IMR-90 (cell line): Measurements from ENCODE around the gene CD2AP. TPM values are rescaled to one million over a fixed set of nuclear protein-coding genes. Genes with fewer than 3 reads are reported as not detected.

ENCODE experiments used
- ATAC-seq: fragments of 200-7000 bp; cut with Tn5 transposase; 2 replicates; pipeline ENCODE4 v1.9.1; 2020; ENCODE audit warnings: low read depth, mild to moderate bottlenecking, moderate library complexity
- BruUV-seq: library from RNA; stranded (reverse); fragments of 400-500 nt; replicated peaks from 2 replicates; lab custom pipeline; 2021; lab: Mats Ljungman, UMichigan
- CTCF ChIA-PET: fragments of 300-600 bp; formaldehyde crosslinking; extraction: SDS; loops from one replicate; lab custom pipeline; 2021; ENCODE audit warnings: antibody characterized with exemption; lab: Yijun Ruan, JAX
- POLR2A ChIA-PET: fragments of 300-600 bp; sonication (Branson Sonifier 250); formaldehyde crosslinking; loops from one replicate; lab custom pipeline; 2022; ENCODE audit warnings: antibody characterized with exemption; ENCODE audit not compliant: unreplicated experiment; lab: Charles Lee
- DNase-seq: peaks from one replicate; pipeline ENCODE4 v3.0.0; 2013
- H2AFZ ChIP-seq: replicated peaks from 2 replicates; pipeline ENCODE3; 2013; ENCODE audit warnings: low read length, mild to moderate bottlenecking; ENCODE audit not compliant: poor library complexity
- H2AK5ac ChIP-seq: 2 replicates; pipeline ENCODE4 v1.6.1; 2013; ENCODE audit warnings: low read depth, low read length, inconsistent platforms
- H2AK9ac ChIP-seq: replicated peaks from 2 replicates; pipeline ENCODE3; 2013; ENCODE audit warnings: mild to moderate bottlenecking, low read depth, low read length, moderate library complexity; ENCODE audit not compliant: poor library complexity
- H2BK120ac ChIP-seq: 2 replicates; pipeline ENCODE4 v1.6.1; 2013; ENCODE audit warnings: low read depth, low read length, inconsistent platforms
- H2BK15ac ChIP-seq: 3 replicates; pipeline ENCODE4 v1.6.1; 2013; ENCODE audit warnings: low read depth, low read length, inconsistent platforms
- H2BK20ac ChIP-seq: 2 replicates; pipeline ENCODE4 v1.6.1; 2013; ENCODE audit warnings: low read depth, mild to moderate bottlenecking, inconsistent platforms, low read length, moderate library complexity
- H2BK5ac ChIP-seq: 2 replicates; pipeline ENCODE4 v1.6.1; 2013; ENCODE audit warnings: mild to moderate bottlenecking, low read depth, low read length, inconsistent platforms; ENCODE audit not compliant: poor library complexity, severe bottlenecking
- H3K14ac ChIP-seq: replicated peaks from 2 replicates; pipeline ENCODE4 v1.6.1; 2013; ENCODE audit warnings: low read depth, low read length, inconsistent platforms
- H3K18ac ChIP-seq: 2 replicates; pipeline ENCODE4 v1.6.1; 2013; ENCODE audit warnings: low read depth, low read length, control low read depth
- H3K23ac ChIP-seq: 2 replicates; pipeline ENCODE4 v1.6.1; 2013; ENCODE audit warnings: low read depth, low read length, inconsistent platforms
- H3K27ac ChIP-seq: 2 replicates; pipeline ENCODE4 v1.5.1; 2013; ENCODE audit warnings: mild to moderate bottlenecking, control low read depth, low read length; ENCODE audit not compliant: insufficient read depth
- H3K27me3 ChIP-seq: 2 replicates; pipeline ENCODE4 v1.6.1; 2013; ENCODE audit warnings: low read length; ENCODE audit not compliant: control insufficient read depth, insufficient read depth
- H3K36me3 ChIP-seq: 2 replicates; pipeline ENCODE4 v1.6.1; 2013; ENCODE audit warnings: low read length, mixed read lengths; ENCODE audit not compliant: control insufficient read depth, insufficient read depth
- H3K4ac ChIP-seq: 2 replicates; pipeline ENCODE4 v1.6.1; 2013; ENCODE audit warnings: low read depth, low read length, inconsistent platforms
- H3K4me1 ChIP-seq: 2 replicates; pipeline ENCODE4 v1.6.1; 2013; ENCODE audit warnings: low read length, mixed read lengths; ENCODE audit not compliant: control insufficient read depth, insufficient read depth
- H3K4me2 ChIP-seq: 2 replicates; pipeline ENCODE4 v1.6.1; 2013; ENCODE audit warnings: low read depth, mild to moderate bottlenecking, control low read depth, low read length, moderate library complexity
- H3K4me3 ChIP-seq: 2 replicates; pipeline ENCODE4 v1.5.1; 2013; ENCODE audit warnings: low read depth, mild to moderate bottlenecking, control low read depth, low read length, moderate library complexity; ENCODE audit not compliant: insufficient read depth
- H3K56ac ChIP-seq: 2 replicates; pipeline ENCODE4 v1.6.1; 2013; ENCODE audit warnings: low read length, inconsistent platforms; ENCODE audit not compliant: insufficient read depth; ENCODE audit errors: extremely low read depth
- H3K79me1 ChIP-seq, 2 experiments: 2 replicates each; pipeline ENCODE4 v1.6.1; 2013; ENCODE audit warnings: low read length in 2 of 2, inconsistent platforms in 1 of 2, low read depth in 1 of 2
- H3K9ac ChIP-seq: 2 replicates; pipeline ENCODE4 v1.6.1; 2013; ENCODE audit warnings: low read depth, low read length, control low read depth
- H3K9me1 ChIP-seq: 2 replicates; pipeline ENCODE4 v1.6.1; 2013; ENCODE audit warnings: low read length, inconsistent platforms; ENCODE audit not compliant: insufficient read depth
- H3K9me3 ChIP-seq: 2 replicates; pipeline ENCODE4 v1.6.1; 2013; ENCODE audit warnings: low read length; ENCODE audit not compliant: control insufficient read depth, insufficient read depth
- H4K20me1 ChIP-seq: 2 replicates; pipeline ENCODE4 v1.6.1; 2013; ENCODE audit warnings: low read length, inconsistent platforms; ENCODE audit not compliant: insufficient read depth
- H4K5ac ChIP-seq: 2 replicates; pipeline ENCODE4 v1.6.1; 2013; ENCODE audit warnings: mild to moderate bottlenecking, low read depth, low read length, control low read depth
- H4K8ac ChIP-seq, 2 experiments: 2 replicates each; pipeline ENCODE4 v1.6.1; 2013; ENCODE audit warnings: low read depth in 2 of 2, low read length in 2 of 2, control low read depth in 1 of 2, inconsistent platforms in 1 of 2
- H4K91ac ChIP-seq: 2 replicates; pipeline ENCODE4 v1.6.1; 2013; ENCODE audit warnings: low read depth, low read length, inconsistent platforms; ENCODE audit not compliant: insufficient read depth
- BHLHE40 ChIP-seq: fragments of 150-350 bp; IDR thresholded peaks from 2 replicates; pipeline ENCODE4 v1.6.1; 2016; ENCODE audit warnings: mild to moderate bottlenecking, low read depth, low read length
- CEBPB ChIP-seq: IDR thresholded peaks from 2 replicates; pipeline ENCODE4 v1.6.1; 2012; ENCODE audit warnings: low read depth, low read length, improper control_type of control experiment
- CHD1 ChIP-seq: IDR thresholded peaks from 2 replicates; pipeline ENCODE4 v1.6.1; 2012; ENCODE audit warnings: low read depth, low read length, improper control_type of control experiment
- CTCF ChIP-seq: conservative IDR thresholded peaks from 2 replicates; pipeline ENCODE4 v1.5.1; 2012; ENCODE audit warnings: mild to moderate bottlenecking, low read depth, low read length, improper control_type of control experiment
- ELK1 ChIP-seq: fragments of 150-350 bp; IDR thresholded peaks from 2 replicates; pipeline ENCODE4 v1.6.1; 2016; ENCODE audit warnings: low read depth, mild to moderate bottlenecking, low read length, moderate library complexity, borderline replicate concordance
- FOS ChIP-seq: fragments of 150-350 bp; IDR thresholded peaks from 2 replicates; pipeline ENCODE4 v1.6.1; 2016; ENCODE audit warnings: low read depth, low read length
- MAFK ChIP-seq: IDR thresholded peaks from 2 replicates; pipeline ENCODE4 v1.6.1; 2012; ENCODE audit warnings: low read depth, low read length, improper control_type of control experiment
- MAZ ChIP-seq: IDR thresholded peaks from 2 replicates; pipeline ENCODE4 v1.6.1; 2012; ENCODE audit warnings: low read depth, mild to moderate bottlenecking, low read length, improper control_type of control experiment, moderate library complexity, borderline replicate concordance
- MXI1 ChIP-seq: IDR thresholded peaks from 2 replicates; pipeline ENCODE4 v1.6.1; 2012; ENCODE audit warnings: low read depth, mild to moderate bottlenecking, low read length, moderate library complexity, borderline replicate concordance
- NFE2L2 ChIP-seq: fragments of 150-350 bp; IDR thresholded peaks from 2 replicates; pipeline ENCODE4 v1.6.1; 2016; ENCODE audit warnings: low read depth, mild to moderate bottlenecking, low read length
- POLR2A ChIP-seq: IDR thresholded peaks from 2 replicates; pipeline ENCODE4 v1.6.1; 2012; ENCODE audit warnings: mild to moderate bottlenecking, low read depth, low read length
- RAD21 ChIP-seq: IDR thresholded peaks from 2 replicates; pipeline ENCODE4 v1.6.1; 2012; ENCODE audit warnings: low read length, improper control_type of control experiment
- RCOR1 ChIP-seq: IDR thresholded peaks from 2 replicates; pipeline ENCODE4 v1.6.1; 2012; ENCODE audit warnings: mild to moderate bottlenecking, low read length, improper control_type of control experiment; ENCODE audit not compliant: insufficient replicate concordance
- RFX5 ChIP-seq: IDR thresholded peaks from 2 replicates; pipeline ENCODE4 v1.8.0; 2012; ENCODE audit warnings: low read depth, mild to moderate bottlenecking, low read length, moderate library complexity
- SMC3 ChIP-seq: fragments of 150-350 bp; IDR thresholded peaks from 2 replicates; pipeline ENCODE4 v1.6.1; 2016; ENCODE audit warnings: low read depth, mild to moderate bottlenecking, antibody characterized with exemption, low read length, moderate library complexity
- USF2 ChIP-seq: fragments of 150-350 bp; IDR thresholded peaks from 2 replicates; pipeline ENCODE4 v1.6.1; 2017; ENCODE audit warnings: mild to moderate bottlenecking, antibody characterized with exemption, low read length, low read depth
- dilution Hi-C: fragments of 300-500 bp; cut with HindIII; formaldehyde crosslinking; loops from one replicate; pipeline ENCODE4 v1.14.3; 2018; ENCODE audit warnings: low sequenced_read_pairs; ENCODE audit not compliant: unreplicated experiment
- in situ Hi-C: fragments of 300-500 bp; cut with MboI; formaldehyde crosslinking; loops from 3 replicates; pipeline ENCODE4 v1.14.3; 2019; ENCODE audit warnings: low sequenced_read_pairs, inconsistent platforms, mixed read lengths
- intact Hi-C: fragments of 100-400 bp; cut with micrococcal nuclease; formaldehyde crosslinking; loops from 2 replicates; pipeline ENCODE4 v1.10.0; 2022
- polyA plus RNA-seq, 3 experiments: library from polyadenylated mRNA; depleted of rRNA; stranded (reverse); fragments of >200 nt; gene quantifications; 2 replicates each; pipeline ENCODE4 v1.2.3, GENCODE V29; 2012; ENCODE audit warnings: low replicate concordance in 1 of 3
- total RNA-seq: library from RNA; depleted of rRNA; stranded (reverse); fragments of >200 nt; gene quantifications from 2 replicates; pipeline ENCODE4 v1.2.3, GENCODE V29; 2012

The CD2AP gene
- total and polyA plus RNA-seq, 2 of the 4 experiments (the other 2 are of a cell fraction): 5.3 to 7.5 TPM

- Histone ChIP-seq H3K23ac (no peak overlapping the region), H3K27me3 (no peaks in the 10 kb centered on the region), H3K9me3 (no peaks in the 10 kb centered on the region), H2BK15ac (no peak overlapping the region), H3K4me1 (peaks cover 4% of the 10 kb centered on the region), H2BK20ac (no peak overlapping the region), H2AK5ac (no peak overlapping the region), H4K91ac (no peak overlapping the region), H3K79me1 (peaks cover 7 to 54% of the 10 kb centered on the region in 2 experiments; a peak in 3 of 4 replicates), H3K4ac (no peak overlapping the region), H2AK9ac (no peak overlapping the region), H3K9me1 (peaks cover 6% of the 10 kb centered on the region; the same call in 1 of the 2 replicates), H3K56ac (no peak overlapping the region), H3K9ac (no peak overlapping the region), H2AFZ (no peak overlapping the region), H3K4me3 (no peak overlapping the region), H4K8ac (no peak overlapping the region), H3K4me2 (no peak overlapping the region), H3K18ac (no peak overlapping the region), H2BK5ac (no peak overlapping the region), H2BK120ac (no peak overlapping the region), H3K36me3 (no peaks in the 10 kb centered on the region), H3K27ac (no peak overlapping the region), H4K20me1 (peaks cover 37% of the 10 kb centered on the region; the same call in 1 of the 2 replicates), H3K14ac (0 out of 2 replicates have a peak overlapping the region, but pooled peaks have one; percentile 15), H4K5ac (no peak overlapping the region)
- intact Hi-C loops: no loop called here
- CTCF ChIA-PET: interaction anchor here (0.6 kb wide), 1 partner anchor 1771 kb away, joined by 3 read pairs; no protein-coding TSS in a partner anchor
- ATAC-seq (peak; percentile 27; the same call in 1 of the 2 replicates), DNase-seq (no peak)
- in situ Hi-C loops: no loop called here
- POLR2A ChIA-PET: no interaction called here
- BruUV-seq: no TSS peak
- dilution Hi-C loops: no loop called here
- TF ChIP-seq USF2 (no peak), RFX5 (no peak), FOS (no peak), SMC3 (no peak), CEBPB (no peak), MXI1 (no peak), NFE2L2 (no peak), RAD21 (no peak), CHD1 (no peak), POLR2A (no peak), BHLHE40 (no peak), MAZ (no peak), MAFK (no peak), CTCF (no peak), RCOR1 (no peak), ELK1 (no peak)
Observed at GRCh38 chr6:47485491-47486135, 8.0 kb downstream of the CD2AP start.
